ENCODE data around the gene SIX3. TPM values are rescaled to one million over a fixed set of nuclear protein-coding genes. Genes with fewer than 3 reads are reported as not detected.

SIX3 gene
- 1.9 to 2.9 TPM (median 2.8 TPM) in 5 replicates for total RNA-seq (2022; extraction: Qiagen RNA extraction)

GRCh38 chr2:44941551-44942234 lies at the start of gene SIX3:
TSS of gene SIX3 (plus strand) at chr2:44941702. CDS start at chr2:44942105, 403 bp downstream.

Other genes with a start within 250 kb of the SIX3 start
- gene SIX2, start 67.8 kb downstream of the SIX3 start, total RNA-seq (2022; extraction: Qiagen RNA extraction), result 1.5 to 2.1 TPM (median 1.6 TPM) in 5 replicates